ENCODE data around the gene GATAD2B.

GRCh38 chr1:153769221-153769620 is 153.6 kb downstream of the GATAD2B start:
- TF ChIP-seq, protein P1, sequence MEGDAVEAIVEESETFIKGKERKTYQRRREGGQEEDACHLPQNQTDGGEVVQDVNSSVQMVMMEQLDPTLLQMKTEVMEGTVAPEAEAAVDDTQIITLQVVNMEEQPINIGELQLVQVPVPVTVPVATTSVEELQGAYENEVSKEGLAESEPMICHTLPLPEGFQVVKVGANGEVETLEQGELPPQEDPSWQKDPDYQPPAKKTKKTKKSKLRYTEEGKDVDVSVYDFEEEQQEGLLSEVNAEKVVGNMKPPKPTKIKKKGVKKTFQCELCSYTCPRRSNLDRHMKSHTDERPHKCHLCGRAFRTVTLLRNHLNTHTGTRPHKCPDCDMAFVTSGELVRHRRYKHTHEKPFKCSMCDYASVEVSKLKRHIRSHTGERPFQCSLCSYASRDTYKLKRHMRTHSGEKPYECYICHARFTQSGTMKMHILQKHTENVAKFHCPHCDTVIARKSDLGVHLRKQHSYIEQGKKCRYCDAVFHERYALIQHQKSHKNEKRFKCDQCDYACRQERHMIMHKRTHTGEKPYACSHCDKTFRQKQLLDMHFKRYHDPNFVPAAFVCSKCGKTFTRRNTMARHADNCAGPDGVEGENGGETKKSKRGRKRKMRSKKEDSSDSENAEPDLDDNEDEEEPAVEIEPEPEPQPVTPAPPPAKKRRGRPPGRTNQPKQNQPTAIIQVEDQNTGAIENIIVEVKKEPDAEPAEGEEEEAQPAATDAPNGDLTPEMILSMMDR (IDR thresholded peaks at IDR 0.05 in 4 of 5, conservative IDR thresholded peaks at IDR 0.05 in 1 of 5): no peak
- TF ChIP-seq POLR2A (IDR thresholded peaks at IDR 0.05): no peak
